HEK293T (cell line): Measurements from ENCODE around the gene COG4.
"Not testable (repeated sequence)": the region's sequence is repeated elsewhere in the genome, so short reads cannot be mapped to it uniquely, and the experiment has no call there.

ENCODE experiments used
- CTCF ChIA-PET: fragments of 350-600 bp; formaldehyde crosslinking; extraction: SDS; loops from one replicate; lab custom pipeline; 2021; ENCODE audit warnings: antibody characterized with exemption, inconsistent platforms; lab: Yijun Ruan, JAX
- POLR2A ChIA-PET: fragments of 350-600 bp; formaldehyde crosslinking; extraction: SDS; loops from one replicate; lab custom pipeline; 2020; ENCODE audit warnings: antibody characterized with exemption, inconsistent platforms; lab: Yijun Ruan, JAX
- DNase-seq: peaks from one replicate; pipeline ENCODE4 v3.0.0; 2012; ENCODE audit warnings: mixed read lengths; ENCODE audit errors: extremely low spot score
- ARNT ChIP-seq: fragments of 450-650 bp; IDR thresholded peaks from 2 replicates; pipeline ENCODE4 v1.6.1; 2017; ENCODE audit warnings: mild to moderate bottlenecking
- BHLHE40 ChIP-seq: fragments of 450-650 bp; IDR thresholded peaks from 2 replicates; pipeline ENCODE4 v1.6.1; 2016; ENCODE audit warnings: mild to moderate bottlenecking, moderate library complexity, borderline replicate concordance
- CTBP1 ChIP-seq: fragments of 450-650 bp; IDR thresholded peaks from 2 replicates; pipeline ENCODE4 v1.6.1; 2016; ENCODE audit warnings: borderline replicate concordance
- ELF4 ChIP-seq: fragments of 450-650 bp; IDR thresholded peaks from 2 replicates; pipeline ENCODE4 v1.6.1; 2017; ENCODE audit warnings: antibody characterized with exemption
- FOXA1 ChIP-seq: fragments of 450-650 bp; IDR thresholded peaks from 2 replicates; pipeline ENCODE4 v1.6.1; 2016; ENCODE audit warnings: mild to moderate bottlenecking
- FOXK2 ChIP-seq: fragments of 450-650 bp; IDR thresholded peaks from 2 replicates; pipeline ENCODE4 v1.6.1; 2016; ENCODE audit warnings: mild to moderate bottlenecking
- FOXM1 ChIP-seq: fragments of 450-650 bp; IDR thresholded peaks from 2 replicates; pipeline ENCODE4 v1.6.1; 2017; ENCODE audit warnings: mild to moderate bottlenecking, borderline replicate concordance
- HDGF ChIP-seq: fragments of 450-650 bp; IDR thresholded peaks from 2 replicates; pipeline ENCODE4 v1.6.1; 2017; ENCODE audit warnings: antibody characterized with exemption, borderline replicate concordance
- L3MBTL2 ChIP-seq: fragments of 450-650 bp; conservative IDR thresholded peaks from 2 replicates; pipeline ENCODE4 v1.6.1; 2016; ENCODE audit warnings: mild to moderate bottlenecking
- LEF1 ChIP-seq: fragments of 450-650 bp; IDR thresholded peaks from 2 replicates; pipeline ENCODE4 v1.6.1; 2017; ENCODE audit warnings: mild to moderate bottlenecking, borderline replicate concordance
- NFRKB ChIP-seq: fragments of 450-650 bp; IDR thresholded peaks from 2 replicates; pipeline ENCODE4 v1.6.1; 2016; ENCODE audit warnings: mild to moderate bottlenecking, moderate library complexity
- SP1 ChIP-seq: fragments of 450-650 bp; IDR thresholded peaks from 2 replicates; pipeline ENCODE4 v1.6.1; 2017
- SUZ12 ChIP-seq: fragments of 450-650 bp; IDR thresholded peaks from 2 replicates; pipeline ENCODE4 v1.6.1; 2016; ENCODE audit warnings: mild to moderate bottlenecking
- TARDBP ChIP-seq: fragments of 450-650 bp; IDR thresholded peaks from 2 replicates; pipeline ENCODE4 v1.6.1; 2016
- ZNF384 ChIP-seq: fragments of 450-650 bp; IDR thresholded peaks from 2 replicates; pipeline ENCODE4 v1.6.1; 2016
- TF ChIP-seq, protein P1 (sequence below): fragments of 450-650 bp; IDR thresholded peaks from 2 replicates; pipeline ENCODE4 v1.6.1; 2016

Gene COG4

DNA sequence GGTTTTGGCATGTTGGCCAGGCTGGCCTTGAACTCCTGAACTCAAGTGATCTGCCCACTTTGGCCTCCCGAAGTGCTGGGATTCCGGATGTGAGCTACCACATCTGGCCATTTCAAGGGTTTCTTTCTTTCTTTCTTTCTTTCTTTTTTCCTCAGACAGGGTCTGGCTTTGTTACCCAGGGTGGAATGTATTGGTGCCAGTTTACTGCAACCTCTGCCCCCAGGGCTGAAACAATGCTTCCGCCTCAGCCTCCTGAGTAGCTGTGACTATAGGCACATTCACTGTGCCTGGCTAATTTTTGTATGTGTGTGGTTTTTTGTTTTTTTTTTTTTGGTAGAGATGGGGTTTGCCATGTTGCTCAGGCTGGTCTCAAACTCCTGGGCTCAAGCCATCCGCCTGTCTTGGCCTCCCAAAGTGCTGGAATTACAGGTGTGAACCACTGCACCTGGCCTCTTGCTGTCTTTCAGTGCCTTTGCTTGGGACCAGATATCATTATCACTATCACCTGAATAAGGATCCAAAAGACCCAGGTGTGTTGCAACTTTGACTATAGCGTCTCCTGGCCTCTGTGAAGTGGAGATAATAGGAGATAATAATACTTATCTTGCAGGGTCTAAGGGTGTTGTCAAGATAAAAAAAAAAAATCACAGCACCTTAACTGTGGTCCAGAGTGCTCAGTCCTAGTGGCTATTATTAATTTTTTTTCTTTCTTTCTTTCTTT, 65.7 kb downstream of the COG4 start:
- ChIA-PET CTCF (no interaction called here), POLR2A (no interaction called here)
- TF ChIP-seq LEF1 (no peak), ELF4 (no peak), FOXK2 (no peak), ZNF384 (no peak), ARNT (no peak), CTBP1 (no peak), FOXM1 (no peak), L3MBTL2 (no peak), TARDBP (no peak), FOXA1 (no peak), SP1 (no peak), BHLHE40 (no peak), SUZ12 (no peak), NFRKB (no peak), HDGF (no peak)
- TF ChIP-seq, protein P1, sequence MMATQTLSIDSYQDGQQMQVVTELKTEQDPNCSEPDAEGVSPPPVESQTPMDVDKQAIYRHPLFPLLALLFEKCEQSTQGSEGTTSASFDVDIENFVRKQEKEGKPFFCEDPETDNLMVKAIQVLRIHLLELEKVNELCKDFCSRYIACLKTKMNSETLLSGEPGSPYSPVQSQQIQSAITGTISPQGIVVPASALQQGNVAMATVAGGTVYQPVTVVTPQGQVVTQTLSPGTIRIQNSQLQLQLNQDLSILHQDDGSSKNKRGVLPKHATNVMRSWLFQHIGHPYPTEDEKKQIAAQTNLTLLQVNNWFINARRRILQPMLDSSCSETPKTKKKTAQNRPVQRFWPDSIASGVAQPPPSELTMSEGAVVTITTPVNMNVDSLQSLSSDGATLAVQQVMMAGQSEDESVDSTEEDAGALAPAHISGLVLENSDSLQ = no peak
- DNase-seq = no peak

DNA sequence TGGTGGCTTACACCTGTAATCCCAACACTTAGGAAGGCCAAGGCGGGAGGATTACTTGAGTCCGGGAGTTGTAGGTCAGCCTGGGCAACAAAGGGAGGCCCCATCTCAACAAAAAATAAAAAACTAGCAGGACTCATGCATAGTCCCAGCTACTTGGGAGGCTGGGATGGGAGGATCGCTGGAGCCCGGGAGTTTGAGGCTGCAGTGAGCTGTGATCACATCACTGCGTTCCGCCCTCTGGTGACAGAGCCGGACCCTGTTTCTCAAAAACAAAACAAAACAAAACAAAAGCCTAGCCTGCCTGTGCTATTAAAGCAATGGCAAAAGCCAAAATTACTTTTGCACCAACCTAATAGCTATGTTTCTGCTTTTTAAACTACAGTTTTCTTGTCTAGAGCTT, 67.4 kb downstream of the COG4 start:
- TF ChIP-seq ARNT (no peak), ZNF384 (no peak), ELF4 (no peak), FOXA1 (no peak), BHLHE40 (no peak), CTBP1 (no peak), FOXK2 (no peak), LEF1 (no peak), NFRKB (no peak), SUZ12 (no peak), SP1 (no peak)
- POLR2A ChIA-PET = interaction anchor here (1.3 to 2.1 kb wide), 3 partner anchors 17 to 75 kb away, joined by 3 to 9 read pairs (median 3); partner anchors contain the start of gene ST3GAL2
- CTCF ChIA-PET = interaction anchor here (0.5 to 0.6 kb wide), 2 partner anchors 71 to 894 kb away, joined by 4 read pairs; no protein-coding TSS in a partner anchor
- no peak for DNase-seq

DNA sequence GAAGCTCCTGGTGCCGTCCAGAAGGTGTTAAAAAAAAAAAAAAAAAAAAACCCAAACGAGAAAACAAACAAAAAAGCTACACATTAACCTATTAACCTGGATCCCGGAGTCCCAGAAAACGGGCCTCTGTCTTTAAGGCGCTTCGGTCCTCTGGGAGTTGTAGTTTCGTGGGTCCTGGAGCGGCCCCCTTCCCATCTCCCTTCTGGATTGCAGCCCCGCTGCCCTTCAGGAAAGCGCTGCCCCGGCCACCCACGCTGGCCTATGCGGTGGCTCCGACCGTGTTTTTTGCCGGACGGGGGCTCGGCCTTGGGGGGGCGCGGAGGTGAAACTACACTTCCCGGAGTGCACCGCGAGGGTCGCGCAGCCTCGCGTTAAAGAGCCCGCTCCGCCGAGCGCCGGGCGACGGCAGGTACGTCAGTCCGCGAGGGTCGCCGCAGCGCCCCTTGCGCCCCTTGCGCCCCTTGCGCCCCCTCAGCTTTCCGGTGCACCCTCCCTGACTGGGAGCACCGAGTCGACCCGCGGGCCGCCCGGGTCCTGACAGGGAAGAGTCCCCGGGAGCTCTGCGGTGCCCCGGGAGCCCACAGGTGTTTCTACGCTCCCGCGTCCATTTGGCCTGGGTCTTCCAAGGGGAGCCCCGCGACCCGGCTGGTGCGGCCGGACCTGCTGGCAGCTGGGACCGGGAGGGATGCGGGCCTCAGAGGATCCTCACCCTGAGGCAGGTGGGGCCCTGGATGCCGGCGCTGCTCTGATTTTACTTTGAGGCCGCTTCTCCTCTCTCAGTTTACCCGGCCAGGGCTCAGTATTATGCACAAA, 68.9 kb downstream of the COG4 start, which contains the start of gene FCSK:
Gene FCSK, plus strand, starts transcription at position 374 of the 813 bp plus-strand sequence. CDS start 8,596 bp downstream, outside the sequence.
- CTCF ChIA-PET = interaction anchor here (0.9 to 2.0 kb wide), 2 partner anchors 16 to 46 kb away, joined by 3 to 7 read pairs; partner anchors contain the start of gene ST3GAL2
- peak; percentile 84 for DNase-seq
- POLR2A ChIA-PET = interaction anchor here (0.6 to 3.0 kb wide), 12 partner anchors 8 to 75 kb away, joined by 3 to 27 read pairs (median 6); partner anchors contain the start of gene ST3GAL2
- TF ChIP-seq FOXM1 (peak; percentile 69; the same call in 1 of the 2 replicates), L3MBTL2 (peak; percentile 67), SUZ12 (peak; percentile 94), ARNT (no peak)

DNA sequence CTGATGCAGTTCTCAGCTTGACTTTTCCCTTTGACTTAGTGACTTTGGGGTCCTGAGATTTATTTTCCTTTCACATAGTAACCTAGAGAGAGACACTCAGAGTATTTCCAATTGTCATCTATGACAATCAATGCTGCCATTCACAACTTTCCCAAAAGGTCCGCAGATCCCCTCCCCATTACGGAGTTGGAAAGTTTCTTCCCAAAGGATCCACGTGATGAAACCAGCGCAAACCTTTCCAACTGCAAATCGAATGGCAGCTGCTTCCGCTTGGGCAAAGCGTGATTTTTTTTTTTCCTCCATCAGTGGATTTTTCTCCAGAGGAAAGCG, 69.5 kb downstream of the COG4 start:
- DNase-seq = peak; percentile 66
- ChIA-PET POLR2A (interaction anchor here (0.6 to 3.0 kb wide), 13 partner anchors 9 to 75 kb away, joined by 3 to 27 read pairs (median 4); partner anchors contain the start of gene ST3GAL2), CTCF (interaction anchor here (0.9 to 2.0 kb wide), 2 partner anchors 16 to 47 kb away, joined by 3 to 7 read pairs; partner anchors contain the start of gene ST3GAL2)
- TF ChIP-seq ZNF384 (0 out of 2 replicates have a peak, but pooled peaks have one; percentile 40), SP1 (no peak)

DNA sequence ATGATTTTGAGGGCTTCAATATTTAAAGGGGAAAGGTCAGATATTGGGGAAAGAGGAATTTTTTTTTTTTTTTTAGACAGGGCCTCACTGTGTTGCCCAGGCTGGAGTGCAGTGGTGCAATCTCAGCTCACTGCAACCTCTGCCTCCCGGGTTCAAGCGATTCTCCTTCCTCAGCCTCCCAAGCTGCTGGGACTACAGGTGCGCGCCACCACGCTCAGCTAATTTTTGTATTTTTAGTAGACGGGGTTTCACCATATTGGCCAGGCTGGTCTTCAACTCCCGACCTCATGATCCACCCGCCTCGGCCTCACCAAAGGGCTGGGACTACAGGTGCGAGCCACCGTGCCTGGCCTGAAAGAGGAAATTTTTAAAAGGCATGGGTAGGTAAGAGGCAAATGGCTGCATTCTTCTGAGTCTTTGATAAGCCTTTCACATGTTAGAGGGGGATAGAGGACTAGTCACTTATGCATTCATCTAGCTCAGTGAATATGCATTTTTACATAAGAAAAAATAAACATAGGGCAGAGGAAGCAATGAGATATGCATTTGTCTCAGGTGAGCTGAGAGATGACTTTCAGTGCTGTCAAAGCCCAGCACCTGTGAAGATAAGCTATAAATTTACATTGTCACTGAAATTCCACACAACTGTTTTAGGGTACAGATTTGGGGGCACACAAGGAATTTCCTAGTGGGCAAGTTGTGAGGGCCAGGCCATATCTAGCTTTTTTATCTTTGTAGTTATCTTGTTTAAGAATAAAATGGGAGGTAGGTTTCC, 70.0 kb downstream of the COG4 start:
- CTCF ChIA-PET = interaction anchor here (0.9 to 2.0 kb wide), 2 partner anchors 15 to 47 kb away, joined by 3 to 7 read pairs; partner anchors contain the start of gene ST3GAL2
- no peak for TF ChIP-seq LEF1
- TF ChIP-seq CTBP1 = no peak
- TF ChIP-seq TARDBP = no peak
- no peak for TF ChIP-seq L3MBTL2
- no peak for TF ChIP-seq ZNF384
- TF ChIP-seq FOXK2 = no peak
- TF ChIP-seq SUZ12 = no peak
- TF ChIP-seq ELF4 = no peak
- TF ChIP-seq SP1 = no peak
- no peak for TF ChIP-seq BHLHE40
- no peak for TF ChIP-seq HDGF
- TF ChIP-seq, protein P1 = no peak
- no peak for TF ChIP-seq FOXA1
- TF ChIP-seq ARNT = no peak
- TF ChIP-seq FOXM1 = no peak
- TF ChIP-seq NFRKB = no peak

DNA sequence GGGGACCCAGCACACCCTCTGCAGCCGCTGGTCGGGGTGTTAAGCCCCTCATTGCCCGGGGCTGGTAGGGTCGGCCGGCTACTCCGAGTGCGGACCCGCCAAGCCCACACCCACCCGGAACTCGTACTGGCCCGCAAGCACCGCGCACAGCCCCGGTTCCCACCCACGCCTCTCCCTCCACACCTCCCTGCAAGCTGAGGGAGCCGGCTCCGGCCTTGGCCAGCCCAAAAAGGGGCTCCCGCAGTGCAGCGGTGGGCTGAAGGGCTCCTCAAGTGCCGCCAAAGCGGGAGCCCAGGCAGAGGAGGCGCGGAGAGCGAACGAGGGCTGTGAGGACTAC, 72.4 kb downstream of the COG4 start:
- DNase-seq, CTCF ChIA-PET: not testable (repeated sequence)
- POLR2A ChIA-PET = interaction anchor here (1.5 to 1.6 kb wide), 3 partner anchors 12 to 70 kb away, joined by 3 to 7 read pairs (median 4); partner anchors contain the start of gene ST3GAL2

More for the DNA sequence above, 70.0 kb downstream of the COG4 start:
- no peak for DNase-seq
- POLR2A ChIA-PET = interaction anchor here (0.6 to 3.0 kb wide), 11 partner anchors 9 to 74 kb away, joined by 3 to 27 read pairs (median 5); partner anchors contain the start of gene ST3GAL2

DNA sequence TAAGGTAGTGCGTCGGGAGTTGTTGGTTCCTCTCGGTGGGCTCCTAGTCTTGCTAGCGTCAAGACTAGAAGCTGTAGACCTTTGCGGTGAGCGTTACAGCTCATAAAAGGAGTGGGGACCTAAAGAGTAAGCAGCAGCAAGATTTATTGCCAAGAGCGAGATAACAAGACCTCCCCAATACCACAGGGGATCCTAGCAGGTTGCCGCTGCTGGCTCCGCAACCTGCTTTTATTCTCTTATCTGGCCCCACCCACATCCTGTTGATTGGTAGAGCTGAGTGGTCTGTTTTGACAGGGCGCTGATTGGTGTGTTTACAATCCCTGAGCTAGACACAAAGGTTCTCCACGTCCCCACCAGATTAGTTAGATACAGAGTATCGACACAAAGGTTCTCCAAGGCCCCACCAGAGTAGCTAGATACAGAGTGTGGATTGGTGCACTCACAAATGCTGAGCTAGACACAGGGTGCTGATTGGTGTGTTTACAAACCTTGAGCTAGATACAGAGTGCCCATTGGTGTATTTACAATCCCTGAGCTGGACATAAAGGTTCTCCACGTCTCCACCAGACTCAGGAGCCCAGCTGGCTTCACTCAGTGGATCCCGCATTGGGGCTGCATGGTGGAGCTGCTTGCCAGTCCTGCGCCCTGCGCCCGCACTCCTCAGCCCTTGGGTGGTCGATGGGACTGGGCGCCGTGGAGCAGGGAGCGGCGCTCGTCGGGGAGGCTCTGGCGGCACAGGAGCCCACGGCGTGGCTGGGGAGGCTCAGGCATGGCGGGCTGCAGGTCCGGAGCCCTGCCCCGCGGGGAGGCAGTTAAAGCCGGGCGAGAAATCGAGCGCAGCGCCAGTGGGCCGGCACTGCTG, 73.0 kb downstream of the COG4 start:
- POLR2A ChIA-PET = interaction anchor here (1.5 to 1.6 kb wide), 3 partner anchors 11 to 69 kb away, joined by 3 to 7 read pairs (median 4); partner anchors contain the start of gene ST3GAL2
- CTCF ChIA-PET, DNase-seq: not testable (repeated sequence)
